Measurements from ENCODE around the gene RPRD1B.

The RPRD1B gene

GRCh38 chr20:38129893-38130609 lies 96.5 kb downstream of the RPRD1B start:
- no peak for TF ChIP-seq CTCF (IDR thresholded peaks at IDR 0.05; ENCODE audit: insufficient read depth, low read length, missing control alignments)
- DNase-seq (ENCODE audit: low read depth, low spot score) = no peak
- ChIA-PET POLR2A (no interaction called here), CTCF (interaction anchor here (0.9 kb wide), 1 partner anchor 75 kb away, joined by 3 read pairs; no protein-coding TSS in a partner anchor)
- H3K4me3 ChIP-seq (ENCODE audit: low read depth, low read length) = no peak overlapping the region

GRCh38 chr20:38130687-38131587 lies 97.4 kb downstream of the RPRD1B start:
- ChIA-PET POLR2A (no interaction called here), CTCF (interaction anchor here (1.0 to 1.3 kb wide), 3 partner anchors 16 to 90 kb away, joined by 4 read pairs; no protein-coding TSS in a partner anchor)
- TF ChIP-seq CTCF (IDR thresholded peaks at IDR 0.05; ENCODE audit: insufficient read depth, low read length, missing control alignments) = no peak
- H3K4me3 ChIP-seq (ENCODE audit: low read depth, low read length) = no peak overlapping the region
- DNase-seq (ENCODE audit: low read depth, low spot score) = no peak

- CTCF ChIA-PET = interaction anchor here (1.0 to 1.3 kb wide), 3 partner anchors 17 to 89 kb away, joined by 4 read pairs; no protein-coding TSS in a partner anchor
- no peak for TF ChIP-seq CTCF (IDR thresholded peaks at IDR 0.05; ENCODE audit: insufficient read depth, low read length, missing control alignments)
- DNase-seq (ENCODE audit: low read depth, low spot score) = no peak
- no peak overlapping the region for H3K4me3 ChIP-seq (ENCODE audit: low read depth, low read length)
- POLR2A ChIA-PET = no interaction called here
Measured at GRCh38 chr20:38131588-38132121, 98.1 kb downstream of the RPRD1B start.

GRCh38 chr20:38132156-38132909 lies 98.8 kb downstream of the RPRD1B start:
- DNase-seq (ENCODE audit: low read depth, low spot score) = no peak
- no peak overlapping the region for H3K4me3 ChIP-seq (ENCODE audit: low read depth, low read length)
- POLR2A ChIA-PET = no interaction called here
- TF ChIP-seq CTCF (IDR thresholded peaks at IDR 0.05; ENCODE audit: insufficient read depth, low read length, missing control alignments) = no peak
- CTCF ChIA-PET = no interaction called here

- TF ChIP-seq CTCF (IDR thresholded peaks at IDR 0.05; ENCODE audit: insufficient read depth, low read length, missing control alignments) = no peak
- H3K4me3 ChIP-seq (ENCODE audit: low read depth, low read length) = no peak overlapping the region
- ChIA-PET CTCF (interaction anchor here (1.2 to 1.5 kb wide), 2 partner anchors 59 to 88 kb away, joined by 3 read pairs; no protein-coding TSS in a partner anchor), POLR2A (no interaction called here)
- no peak for DNase-seq (ENCODE audit: low read depth, low spot score)
Measured at GRCh38 chr20:38132910-38133501, 99.5 kb downstream of the RPRD1B start.
